Mucosa of descending colon (tissue), 3 donors: ENCODE data around the gene PTPRE. TPM values are rescaled to one million over a fixed set of nuclear protein-coding genes. Genes with fewer than 3 reads are reported as not detected.

ENCODE experiments used
- ATAC-seq: fragments of 200-7000 bp; cut with Tn5 transposase; one replicate; pipeline ENCODE4 v1.9.1; 2020; ENCODE audit warnings: mild to moderate bottlenecking, moderate library complexity
- DNase-seq, 3 donors: peaks; one replicate each; pipeline ENCODE4 v3.0.0-alpha.2; 2020
- H3K36me3 ChIP-seq: fragments of 200-600 bp; one replicate; pipeline ENCODE4 v1.8.0; 2021; ENCODE audit warnings: low read depth, mild to moderate bottlenecking
- H3K4me1 ChIP-seq: fragments of 200-600 bp; one replicate; pipeline ENCODE4 v1.8.0; 2021; ENCODE audit warnings: low read depth, mild to moderate bottlenecking
- H3K4me3 ChIP-seq: fragments of 200-600 bp; one replicate; pipeline ENCODE4 v1.8.0; 2021; ENCODE audit warnings: mild to moderate bottlenecking
- H3K9me3 ChIP-seq: fragments of 200-600 bp; one replicate; pipeline ENCODE4 v1.8.0; 2021; ENCODE audit warnings: mild to moderate bottlenecking
- CTCF ChIP-seq: fragments of 200-600 bp; IDR thresholded peaks from one replicate; pipeline ENCODE4 v1.8.0; 2022; ENCODE audit warnings: antibody characterized with exemption, mild to moderate bottlenecking
- intact Hi-C, 2 donors: fragments of 100-400 bp; cut with DNase I in 1 of 2; cut with micrococcal nuclease in 1 of 2; formaldehyde crosslinking; loops; one replicate each; pipeline versions ENCODE4 v1.11.0 to v1.11.1; 2022; cut with DNase I, micrococcal nuclease
- total RNA-seq, 3 donors: library from RNA; stranded (reverse); fragmentation: NEBNext Ultra II Directional in 2 of 3; extraction: Animal tissue kit (Norgen Biotek cat#: 25700) in 2 of 3; gene quantifications; one replicate each; pipeline versions ENCODE4 v1.2.1 to v1.2.4, GENCODE V29; 2021 to 2023
- donor health status: DM: no; HTN: no; CAD: no; lungs with moderate emphysema.
- donor health status: DM: no; HTN: no; CAD: no.
- donor health status: DM: no; HTN: yes; CAD: no.

Gene PTPRE
- total RNA-seq, 3 donors from 2014 or later: 28.8 to 33.6 (median 32.5) TPM

- no peak for ATAC-seq
- intact Hi-C loops: no loop called here
- Histone ChIP-seq H3K4me1 (no peaks in the 10 kb centered on the region), H3K36me3 (no peaks in the 10 kb centered on the region), H3K4me3 (no peak overlapping the region), H3K9me3 (no peaks in the 10 kb centered on the region)
- no peak for DNase-seq
- TF ChIP-seq CTCF: no peak
These were observed 52.5 kb downstream of the PTPRE start for GRCh38 chr10:127959428-127959827.

- ATAC-seq: no peak
- DNase-seq: no peak
- H3K4me1 ChIP-seq: no peaks in the 10 kb centered on the region
- intact Hi-C loops: no loop called here
- no peaks in the 10 kb centered on the region for H3K9me3 ChIP-seq
- TF ChIP-seq CTCF: no peak
- H3K4me3 ChIP-seq: no peak overlapping the region
- H3K36me3 ChIP-seq: no peaks in the 10 kb centered on the region
These were observed 54.2 kb downstream of the PTPRE start for GRCh38 chr10:127961071-127961470.

GRCh38 chr10:127962205-127962604 is 55.3 kb downstream of the PTPRE start:
- H3K4me1 ChIP-seq: no peaks in the 10 kb centered on the region
- H3K9me3 ChIP-seq: no peaks in the 10 kb centered on the region
- no peak overlapping the region for H3K4me3 ChIP-seq
- no peak for TF ChIP-seq CTCF
- no peaks in the 10 kb centered on the region for H3K36me3 ChIP-seq
- intact Hi-C loops: no loop called here
- no peak for DNase-seq
- no peak for ATAC-seq

GRCh38 chr10:127963136-127963535 is 56.2 kb downstream of the PTPRE start:
- ATAC-seq (no peak), DNase-seq (no peak)
- intact Hi-C loops: no loop called here

GRCh38 chr10:127964621-127965020 is 57.7 kb downstream of the PTPRE start:
- Histone ChIP-seq H3K9me3 (no peaks in the 10 kb centered on the region), H3K36me3 (no peaks in the 10 kb centered on the region), H3K4me3 (no peak overlapping the region), H3K4me1 (no peaks in the 10 kb centered on the region)
- TF ChIP-seq CTCF: no peak
- ATAC-seq: no peak
- no peak for DNase-seq
- intact Hi-C loops: no loop called here

More at GRCh38 chr10:127963136-127963535, 56.2 kb downstream of the PTPRE start:
- Histone ChIP-seq H3K36me3 (no peaks in the 10 kb centered on the region), H3K4me3 (no peak overlapping the region), H3K9me3 (no peaks in the 10 kb centered on the region), H3K4me1 (no peaks in the 10 kb centered on the region)
- no peak for TF ChIP-seq CTCF

GRCh38 chr10:127966875-127967274 is 60.0 kb downstream of the PTPRE start:
- Histone ChIP-seq H3K4me1 (no peaks in the 10 kb centered on the region), H3K36me3 (no peaks in the 10 kb centered on the region), H3K9me3 (no peaks in the 10 kb centered on the region), H3K4me3 (no peak overlapping the region)
- no peak for DNase-seq
- ATAC-seq: no peak
- no peak for TF ChIP-seq CTCF
- intact Hi-C loops: no loop called here
